ENCODE measurements around the gene ZNF512.
"Not testable (repeated sequence)": the region's sequence is repeated elsewhere in the genome, so short reads cannot be mapped to it uniquely, and the experiment has no call there.

ZNF512 gene

GRCh38 chr2:27583390-27583915 is 611 bp downstream of the ZNF512 start:
- no peak for DNase-seq

GRCh38 chr2:27584597-27584996 is 1.8 kb downstream of the ZNF512 start:
- DNase-seq = no peak

- DNase-seq = no peak
Observed at GRCh38 chr2:27587025-27587424, 4.2 kb downstream of the ZNF512 start.

GRCh38 chr2:27588308-27588707 is 5.5 kb downstream of the ZNF512 start:
- no peak for DNase-seq

- no peak for DNase-seq
Observed at GRCh38 chr2:27591745-27592144, 8.9 kb downstream of the ZNF512 start.

GRCh38 chr2:27593240-27593639 is 10.4 kb downstream of the ZNF512 start:
- DNase-seq = no peak

- not testable (repeated sequence) for DNase-seq
Observed at GRCh38 chr2:27594020-27594703, 11.3 kb downstream of the ZNF512 start.

- DNase-seq = not testable (repeated sequence)
Observed at GRCh38 chr2:27595412-27595811, 12.6 kb downstream of the ZNF512 start.

GRCh38 chr2:27596627-27597026 is 13.8 kb downstream of the ZNF512 start:
- no peak for DNase-seq

- no peak for DNase-seq
Observed at GRCh38 chr2:27606611-27607010, 23.8 kb downstream of the ZNF512 start.

- no peak for DNase-seq
Observed at GRCh38 chr2:27613985-27614384, 31.1 kb downstream of the ZNF512 start.

GRCh38 chr2:27615316-27615715 is 32.5 kb downstream of the ZNF512 start:
- no peak for DNase-seq

GRCh38 chr2:27621524-27621923 is 38.7 kb downstream of the ZNF512 start:
- DNase-seq = no peak

- DNase-seq = no peak
Observed at GRCh38 chr2:27622921-27623384, 40.1 kb downstream of the ZNF512 start.

GRCh38 chr2:27624943-27625342 is 42.1 kb downstream of the ZNF512 start:
- no peak for DNase-seq

- not testable (repeated sequence) for DNase-seq
Observed at GRCh38 chr2:27626323-27626722, 43.5 kb downstream of the ZNF512 start.

GRCh38 chr2:27626921-27627320 is 44.1 kb downstream of the ZNF512 start:
- not testable (repeated sequence) for DNase-seq

GRCh38 chr2:27627963-27628766 is 45.3 kb downstream of the ZNF512 start:
- no peak for DNase-seq

- DNase-seq = peak; percentile 51 to 81
Observed at GRCh38 chr2:27628767-27629709, 46.2 kb downstream of the ZNF512 start, which contains the start of the genes CCDC121 and GPN1. Gene CCDC121, minus strand, starts transcription at chr2:27629012. Its CDS starts 1,213 bp downstream, at chr2:27627799. Gene GPN1, plus strand, starts transcription at chr2:27629050. Its CDS starts 9 bp downstream, at chr2:27629059.

- not testable (repeated sequence) for DNase-seq
Observed at GRCh38 chr2:27630257-27630656, 47.4 kb downstream of the ZNF512 start.

- DNase-seq = no peak
Observed at GRCh38 chr2:27634291-27634690, 51.4 kb downstream of the ZNF512 start.

GRCh38 chr2:27636766-27637165 is 53.9 kb downstream of the ZNF512 start:
- no peak for DNase-seq

All from NCI-H446 (cell line).